Fibroblast of peridontal ligament (primary cell): ENCODE measurements around the gene KDM4F.

Experiments
- DNase-seq: peaks from one replicate; pipeline ENCODE4 v3.0.0-alpha.2; 2010; ENCODE audit errors: extremely low read depth

KDM4F gene

DNA sequence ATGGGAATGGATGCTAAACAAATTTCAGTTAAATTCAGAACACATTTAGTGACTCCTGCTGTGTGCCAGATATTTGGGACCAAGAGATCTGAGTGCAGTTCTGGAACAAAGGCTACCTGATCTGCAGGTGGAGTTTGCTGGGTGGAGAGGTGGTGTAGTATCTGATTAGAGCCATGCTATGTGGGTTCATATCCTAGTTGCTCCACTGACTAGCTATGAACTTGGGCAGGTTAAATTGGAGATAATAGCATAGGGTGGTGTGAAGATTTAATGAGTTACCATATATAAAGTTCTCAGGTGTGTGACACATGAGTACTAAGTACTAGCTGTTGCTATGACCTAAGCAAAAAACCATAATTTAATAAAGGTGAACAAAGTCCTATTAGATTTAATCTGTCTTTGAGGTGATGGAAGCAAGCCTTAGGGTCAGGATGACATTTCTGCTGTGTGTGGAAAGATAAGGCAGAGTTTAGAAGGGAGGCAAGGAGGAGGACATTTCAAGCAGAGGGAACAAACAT lies 42.5 kb downstream of the KDM4F start:
- DNase-seq: no peak

DNA sequence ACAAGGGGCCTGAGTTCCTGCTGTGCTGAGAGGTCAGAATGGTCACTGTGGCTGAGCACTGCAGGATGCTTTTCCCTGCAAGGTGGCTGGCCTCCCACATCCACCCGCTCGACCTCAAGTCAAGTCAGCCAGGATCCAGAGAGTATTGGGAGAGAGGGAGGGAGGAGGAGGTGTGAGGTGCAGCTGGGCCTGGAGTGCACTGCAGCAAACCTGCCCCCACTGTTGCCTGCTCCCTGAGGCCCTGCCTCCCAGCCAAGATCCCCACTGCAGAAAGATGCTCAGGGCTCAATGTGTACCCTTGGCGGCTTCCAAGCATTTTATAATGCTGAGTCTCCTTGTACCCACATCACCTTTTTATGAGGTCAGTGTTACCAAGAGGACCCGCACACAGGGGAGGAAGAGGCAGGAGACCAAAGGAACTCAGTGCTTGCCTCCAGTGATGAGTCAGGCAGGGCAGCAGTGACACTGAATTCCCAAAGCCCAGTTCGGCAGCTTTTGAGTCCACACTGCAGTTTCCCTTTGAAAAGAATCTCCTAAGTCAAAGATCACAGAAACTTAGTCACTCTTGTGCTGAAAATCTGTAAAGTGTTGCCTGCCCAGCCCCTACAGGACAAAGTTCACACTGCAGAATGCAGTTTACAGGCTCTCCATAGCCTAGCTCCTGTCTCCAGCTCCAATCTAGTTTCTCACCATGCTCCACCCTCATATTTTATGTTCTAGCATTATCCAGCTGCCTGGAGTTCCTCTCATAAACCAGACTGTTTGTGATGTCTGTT lies 43.5 kb downstream of the KDM4F start:
- DNase-seq: peak; percentile 57

- no peak for DNase-seq
Measured at GRCh38 chr11:95093548-95093947, 44.3 kb downstream of the KDM4F start.

- DNase-seq: peak; percentile 94
Measured at GRCh38 chr11:95095858-95096587, 46.8 kb downstream of the KDM4F start.

- no peak for DNase-seq
Measured at GRCh38 chr11:95097209-95097608, 48.0 kb downstream of the KDM4F start.

DNA sequence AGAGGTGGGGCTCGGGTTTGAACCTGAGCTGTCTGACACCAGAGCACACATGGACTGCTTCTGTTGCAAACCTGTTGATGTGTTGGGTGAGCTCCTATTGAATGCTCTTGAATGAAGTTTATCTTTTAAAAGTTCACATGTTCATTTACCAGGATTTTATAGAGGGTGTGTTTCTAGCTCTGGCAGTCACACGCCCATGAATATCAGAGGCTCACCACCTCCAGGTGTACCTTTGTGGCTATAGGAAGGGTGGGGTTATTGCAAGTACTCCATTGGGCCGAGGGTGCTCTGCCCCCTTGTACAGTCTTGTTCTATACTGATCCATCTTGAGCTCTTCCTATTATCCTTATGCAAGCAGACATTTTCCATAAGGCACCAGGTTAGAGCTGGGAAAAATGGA lies 49.6 kb downstream of the KDM4F start:
- no peak for DNase-seq

GRCh38 chr11:95100191-95100648 lies 51.0 kb downstream of the KDM4F start:
- no peak for DNase-seq
